IMR-90 (cell line): ENCODE measurements around the gene GMNC. TPM values are rescaled to one million over a fixed set of nuclear protein-coding genes. Genes with fewer than 3 reads are reported as not detected.

ENCODE experiments used
- ATAC-seq: fragments of 200-7000 bp; cut with Tn5 transposase; 2 replicates; pipeline ENCODE4 v1.9.1; 2020; ENCODE audit warnings: low read depth, mild to moderate bottlenecking, moderate library complexity
- BruUV-seq: library from RNA; stranded (reverse); fragments of 400-500 nt; replicated peaks from 2 replicates; lab custom pipeline; 2021; lab: Mats Ljungman, UMichigan
- CTCF ChIA-PET: fragments of 300-600 bp; formaldehyde crosslinking; extraction: SDS; loops from one replicate; lab custom pipeline; 2021; ENCODE audit warnings: antibody characterized with exemption; lab: Yijun Ruan, JAX
- POLR2A ChIA-PET: fragments of 300-600 bp; sonication (Branson Sonifier 250); formaldehyde crosslinking; loops from one replicate; lab custom pipeline; 2022; ENCODE audit warnings: antibody characterized with exemption; ENCODE audit not compliant: unreplicated experiment; lab: Charles Lee
- DNase-seq: peaks from one replicate; pipeline ENCODE4 v3.0.0; 2013
- H2AFZ ChIP-seq: replicated peaks from 2 replicates; pipeline ENCODE3; 2013; ENCODE audit warnings: low read length, mild to moderate bottlenecking; ENCODE audit not compliant: poor library complexity
- H2AK5ac ChIP-seq: 2 replicates; pipeline ENCODE4 v1.6.1; 2013; ENCODE audit warnings: low read depth, low read length, inconsistent platforms
- H2AK9ac ChIP-seq: replicated peaks from 2 replicates; pipeline ENCODE3; 2013; ENCODE audit warnings: mild to moderate bottlenecking, low read depth, low read length, moderate library complexity; ENCODE audit not compliant: poor library complexity
- H2BK120ac ChIP-seq: 2 replicates; pipeline ENCODE4 v1.6.1; 2013; ENCODE audit warnings: low read depth, low read length, inconsistent platforms
- H2BK15ac ChIP-seq: 3 replicates; pipeline ENCODE4 v1.6.1; 2013; ENCODE audit warnings: low read depth, low read length, inconsistent platforms
- H2BK20ac ChIP-seq: 2 replicates; pipeline ENCODE4 v1.6.1; 2013; ENCODE audit warnings: low read depth, mild to moderate bottlenecking, inconsistent platforms, low read length, moderate library complexity
- H2BK5ac ChIP-seq: 2 replicates; pipeline ENCODE4 v1.6.1; 2013; ENCODE audit warnings: mild to moderate bottlenecking, low read depth, low read length, inconsistent platforms; ENCODE audit not compliant: poor library complexity, severe bottlenecking
- H3K14ac ChIP-seq: replicated peaks from 2 replicates; pipeline ENCODE4 v1.6.1; 2013; ENCODE audit warnings: low read depth, low read length, inconsistent platforms
- H3K18ac ChIP-seq: 2 replicates; pipeline ENCODE4 v1.6.1; 2013; ENCODE audit warnings: low read depth, low read length, control low read depth
- H3K23ac ChIP-seq: 2 replicates; pipeline ENCODE4 v1.6.1; 2013; ENCODE audit warnings: low read depth, low read length, inconsistent platforms
- H3K27ac ChIP-seq: 2 replicates; pipeline ENCODE4 v1.5.1; 2013; ENCODE audit warnings: mild to moderate bottlenecking, control low read depth, low read length; ENCODE audit not compliant: insufficient read depth
- H3K27me3 ChIP-seq: 2 replicates; pipeline ENCODE4 v1.6.1; 2013; ENCODE audit warnings: low read length; ENCODE audit not compliant: control insufficient read depth, insufficient read depth
- H3K36me3 ChIP-seq: 2 replicates; pipeline ENCODE4 v1.6.1; 2013; ENCODE audit warnings: low read length, mixed read lengths; ENCODE audit not compliant: control insufficient read depth, insufficient read depth
- H3K4ac ChIP-seq: 2 replicates; pipeline ENCODE4 v1.6.1; 2013; ENCODE audit warnings: low read depth, low read length, inconsistent platforms
- H3K4me1 ChIP-seq: 2 replicates; pipeline ENCODE4 v1.6.1; 2013; ENCODE audit warnings: low read length, mixed read lengths; ENCODE audit not compliant: control insufficient read depth, insufficient read depth
- H3K4me2 ChIP-seq: 2 replicates; pipeline ENCODE4 v1.6.1; 2013; ENCODE audit warnings: low read depth, mild to moderate bottlenecking, control low read depth, low read length, moderate library complexity
- H3K4me3 ChIP-seq: 2 replicates; pipeline ENCODE4 v1.5.1; 2013; ENCODE audit warnings: low read depth, mild to moderate bottlenecking, control low read depth, low read length, moderate library complexity; ENCODE audit not compliant: insufficient read depth
- H3K56ac ChIP-seq: 2 replicates; pipeline ENCODE4 v1.6.1; 2013; ENCODE audit warnings: low read length, inconsistent platforms; ENCODE audit not compliant: insufficient read depth; ENCODE audit errors: extremely low read depth
- H3K79me1 ChIP-seq, 2 experiments: 2 replicates each; pipeline ENCODE4 v1.6.1; 2013; ENCODE audit warnings: low read length in 2 of 2, inconsistent platforms in 1 of 2, low read depth in 1 of 2
- H3K9ac ChIP-seq: 2 replicates; pipeline ENCODE4 v1.6.1; 2013; ENCODE audit warnings: low read depth, low read length, control low read depth
- H3K9me1 ChIP-seq: 2 replicates; pipeline ENCODE4 v1.6.1; 2013; ENCODE audit warnings: low read length, inconsistent platforms; ENCODE audit not compliant: insufficient read depth
- H3K9me3 ChIP-seq: 2 replicates; pipeline ENCODE4 v1.6.1; 2013; ENCODE audit warnings: low read length; ENCODE audit not compliant: control insufficient read depth, insufficient read depth
- H4K20me1 ChIP-seq: 2 replicates; pipeline ENCODE4 v1.6.1; 2013; ENCODE audit warnings: low read length, inconsistent platforms; ENCODE audit not compliant: insufficient read depth
- H4K5ac ChIP-seq: 2 replicates; pipeline ENCODE4 v1.6.1; 2013; ENCODE audit warnings: mild to moderate bottlenecking, low read depth, low read length, control low read depth
- H4K8ac ChIP-seq, 2 experiments: 2 replicates each; pipeline ENCODE4 v1.6.1; 2013; ENCODE audit warnings: low read depth in 2 of 2, low read length in 2 of 2, control low read depth in 1 of 2, inconsistent platforms in 1 of 2
- H4K91ac ChIP-seq: 2 replicates; pipeline ENCODE4 v1.6.1; 2013; ENCODE audit warnings: low read depth, low read length, inconsistent platforms; ENCODE audit not compliant: insufficient read depth
- BHLHE40 ChIP-seq: fragments of 150-350 bp; IDR thresholded peaks from 2 replicates; pipeline ENCODE4 v1.6.1; 2016; ENCODE audit warnings: mild to moderate bottlenecking, low read depth, low read length
- CEBPB ChIP-seq: IDR thresholded peaks from 2 replicates; pipeline ENCODE4 v1.6.1; 2012; ENCODE audit warnings: low read depth, low read length, improper control_type of control experiment
- CHD1 ChIP-seq: IDR thresholded peaks from 2 replicates; pipeline ENCODE4 v1.6.1; 2012; ENCODE audit warnings: low read depth, low read length, improper control_type of control experiment
- ELK1 ChIP-seq: fragments of 150-350 bp; IDR thresholded peaks from 2 replicates; pipeline ENCODE4 v1.6.1; 2016; ENCODE audit warnings: low read depth, mild to moderate bottlenecking, low read length, moderate library complexity, borderline replicate concordance
- FOS ChIP-seq: fragments of 150-350 bp; IDR thresholded peaks from 2 replicates; pipeline ENCODE4 v1.6.1; 2016; ENCODE audit warnings: low read depth, low read length
- MAFK ChIP-seq: IDR thresholded peaks from 2 replicates; pipeline ENCODE4 v1.6.1; 2012; ENCODE audit warnings: low read depth, low read length, improper control_type of control experiment
- MAZ ChIP-seq: IDR thresholded peaks from 2 replicates; pipeline ENCODE4 v1.6.1; 2012; ENCODE audit warnings: low read depth, mild to moderate bottlenecking, low read length, improper control_type of control experiment, moderate library complexity, borderline replicate concordance
- MXI1 ChIP-seq: IDR thresholded peaks from 2 replicates; pipeline ENCODE4 v1.6.1; 2012; ENCODE audit warnings: low read depth, mild to moderate bottlenecking, low read length, moderate library complexity, borderline replicate concordance
- NFE2L2 ChIP-seq: fragments of 150-350 bp; IDR thresholded peaks from 2 replicates; pipeline ENCODE4 v1.6.1; 2016; ENCODE audit warnings: low read depth, mild to moderate bottlenecking, low read length
- POLR2A ChIP-seq: IDR thresholded peaks from 2 replicates; pipeline ENCODE4 v1.6.1; 2012; ENCODE audit warnings: mild to moderate bottlenecking, low read depth, low read length
- RAD21 ChIP-seq: IDR thresholded peaks from 2 replicates; pipeline ENCODE4 v1.6.1; 2012; ENCODE audit warnings: low read length, improper control_type of control experiment
- RCOR1 ChIP-seq: IDR thresholded peaks from 2 replicates; pipeline ENCODE4 v1.6.1; 2012; ENCODE audit warnings: mild to moderate bottlenecking, low read length, improper control_type of control experiment; ENCODE audit not compliant: insufficient replicate concordance
- RFX5 ChIP-seq: IDR thresholded peaks from 2 replicates; pipeline ENCODE4 v1.8.0; 2012; ENCODE audit warnings: low read depth, mild to moderate bottlenecking, low read length, moderate library complexity
- SMC3 ChIP-seq: fragments of 150-350 bp; IDR thresholded peaks from 2 replicates; pipeline ENCODE4 v1.6.1; 2016; ENCODE audit warnings: low read depth, mild to moderate bottlenecking, antibody characterized with exemption, low read length, moderate library complexity
- USF2 ChIP-seq: fragments of 150-350 bp; IDR thresholded peaks from 2 replicates; pipeline ENCODE4 v1.6.1; 2017; ENCODE audit warnings: mild to moderate bottlenecking, antibody characterized with exemption, low read length, low read depth
- WGBS, 2 experiments: methylation state at CpG; one replicate each; pipeline versions ENCODE4 v1.1.5 to v1.1.7; 2013; ENCODE audit warnings: missing lambda C conversion rate in 2 of 2; ENCODE audit not compliant: insufficient read length in 1 of 2; ENCODE audit errors: extremely low coverage in 2 of 2; 5-methylcytosine and 5-hydroxymethylcytosine counted together
- dilution Hi-C: fragments of 300-500 bp; cut with HindIII; formaldehyde crosslinking; loops from one replicate; pipeline ENCODE4 v1.14.3; 2018; ENCODE audit warnings: low sequenced_read_pairs; ENCODE audit not compliant: unreplicated experiment
- in situ Hi-C: fragments of 300-500 bp; cut with MboI; formaldehyde crosslinking; loops from 3 replicates; pipeline ENCODE4 v1.14.3; 2019; ENCODE audit warnings: low sequenced_read_pairs, inconsistent platforms, mixed read lengths
- intact Hi-C: fragments of 100-400 bp; cut with micrococcal nuclease; formaldehyde crosslinking; loops from 2 replicates; pipeline ENCODE4 v1.10.0; 2022
- polyA plus RNA-seq, 3 experiments: library from polyadenylated mRNA; depleted of rRNA; stranded (reverse); fragments of >200 nt; gene quantifications; 2 replicates each; pipeline ENCODE4 v1.2.3, GENCODE V29; 2012; ENCODE audit warnings: low replicate concordance in 1 of 3
- total RNA-seq: library from RNA; depleted of rRNA; stranded (reverse); fragments of >200 nt; gene quantifications from 2 replicates; pipeline ENCODE4 v1.2.3, GENCODE V29; 2012
- TF ChIP-seq, protein P1 (sequence below): conservative IDR thresholded peaks from 2 replicates; pipeline ENCODE4 v1.5.1; 2012; ENCODE audit warnings: mild to moderate bottlenecking, low read depth, low read length, improper control_type of control experiment

The GMNC gene
- total and polyA plus RNA-seq, 2 of the 4 experiments (the other 2 are of a cell fraction), result 0.15 to 0.18 TPM

- no peak overlapping the region for H3K4ac ChIP-seq
- no peak overlapping the region for H4K91ac ChIP-seq
- no peak overlapping the region for H3K4me2 ChIP-seq
- H2BK5ac ChIP-seq, result no peak overlapping the region
- no peak for DNase-seq
- intact Hi-C loops, result loop anchor here (1.0 to 5.0 kb wide), 3 partner anchors 109 to 1633 kb away; no protein-coding TSS in a partner anchor
- H4K20me1 ChIP-seq, result no peaks in the 10 kb centered on the region
- H3K23ac ChIP-seq, result no peak overlapping the region
- H3K79me1 ChIP-seq, result no peaks in the 10 kb centered on the region
- in situ Hi-C loops, result loop anchor here (25.0 kb wide), 1 partner anchor 1626 kb away; no protein-coding TSS in a partner anchor
- dilution Hi-C loops, result no loop called here
- H3K4me3 ChIP-seq, result no peak overlapping the region
- no peak overlapping the region for H3K14ac ChIP-seq
- ChIA-PET POLR2A (no interaction called here), CTCF (interaction anchor here (0.6 to 1.3 kb wide), 3 partner anchors 108 to 1634 kb away, joined by 3 read pairs; no protein-coding TSS in a partner anchor)
- H3K18ac ChIP-seq, result no peak overlapping the region
- no peaks in the 10 kb centered on the region for H3K36me3 ChIP-seq
- no peak overlapping the region for H2AFZ ChIP-seq
- no peaks in the 10 kb centered on the region for H3K4me1 ChIP-seq
- H3K9me1 ChIP-seq, result no peaks in the 10 kb centered on the region
- no peak overlapping the region for H4K5ac ChIP-seq
- H2AK9ac ChIP-seq, result no peak overlapping the region
- H3K27me3 ChIP-seq, result peaks cover 2% of the 10 kb centered on the region; the same call in 1 of the 2 replicates
- no peak overlapping the region for H3K27ac ChIP-seq
- H3K9me3 ChIP-seq, result no peaks in the 10 kb centered on the region
- H3K56ac ChIP-seq, result no peak overlapping the region
- no peak overlapping the region for H2AK5ac ChIP-seq
- no peak overlapping the region for H4K8ac ChIP-seq
- H2BK120ac ChIP-seq, result no peak overlapping the region
- no peak for ATAC-seq
- H2BK15ac ChIP-seq, result no peak overlapping the region
- no TSS peak for BruUV-seq
- TF ChIP-seq CHD1, result no peak
- TF ChIP-seq SMC3, result no peak
- no peak for TF ChIP-seq ELK1
- TF ChIP-seq FOS, result no peak
- TF ChIP-seq RAD21, result no peak
- TF ChIP-seq CEBPB, result no peak
- no peak for TF ChIP-seq NFE2L2
- no peak for TF ChIP-seq MXI1
- no peak for TF ChIP-seq USF2
- no peak for TF ChIP-seq MAZ
- no peak for TF ChIP-seq RFX5
- no peak for TF ChIP-seq MAFK
- no peak for TF ChIP-seq POLR2A
- TF ChIP-seq BHLHE40, result no peak
- TF ChIP-seq RCOR1, result no peak
- TF ChIP-seq, protein P1, sequence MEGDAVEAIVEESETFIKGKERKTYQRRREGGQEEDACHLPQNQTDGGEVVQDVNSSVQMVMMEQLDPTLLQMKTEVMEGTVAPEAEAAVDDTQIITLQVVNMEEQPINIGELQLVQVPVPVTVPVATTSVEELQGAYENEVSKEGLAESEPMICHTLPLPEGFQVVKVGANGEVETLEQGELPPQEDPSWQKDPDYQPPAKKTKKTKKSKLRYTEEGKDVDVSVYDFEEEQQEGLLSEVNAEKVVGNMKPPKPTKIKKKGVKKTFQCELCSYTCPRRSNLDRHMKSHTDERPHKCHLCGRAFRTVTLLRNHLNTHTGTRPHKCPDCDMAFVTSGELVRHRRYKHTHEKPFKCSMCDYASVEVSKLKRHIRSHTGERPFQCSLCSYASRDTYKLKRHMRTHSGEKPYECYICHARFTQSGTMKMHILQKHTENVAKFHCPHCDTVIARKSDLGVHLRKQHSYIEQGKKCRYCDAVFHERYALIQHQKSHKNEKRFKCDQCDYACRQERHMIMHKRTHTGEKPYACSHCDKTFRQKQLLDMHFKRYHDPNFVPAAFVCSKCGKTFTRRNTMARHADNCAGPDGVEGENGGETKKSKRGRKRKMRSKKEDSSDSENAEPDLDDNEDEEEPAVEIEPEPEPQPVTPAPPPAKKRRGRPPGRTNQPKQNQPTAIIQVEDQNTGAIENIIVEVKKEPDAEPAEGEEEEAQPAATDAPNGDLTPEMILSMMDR, result no peak
- no peak overlapping the region for H3K9ac ChIP-seq
- H2BK20ac ChIP-seq, result no peak overlapping the region
- WGBS, 2 experiments, result no CpG with 5 or more reads among the region's 4 CpGs
Measured at GRCh38 chr3:190810957-190811356, 51.5 kb downstream of the GMNC start.
